ENCODE results near the gene DBNDD1.
A peak's percentile ranks its signal among the peaks of the same experiment; 100 is the strongest.
"Not testable (repeated sequence)": the region's sequence is repeated elsewhere in the genome, so short reads cannot be mapped to it uniquely, and the experiment has no call there.

Gene DBNDD1, protein sequence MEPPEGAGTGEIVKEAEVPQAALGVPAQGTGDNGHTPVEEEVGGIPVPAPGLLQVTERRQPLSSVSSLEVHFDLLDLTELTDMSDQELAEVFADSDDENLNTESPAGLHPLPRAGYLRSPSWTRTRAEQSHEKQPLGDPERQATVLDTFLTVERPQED

DNA sequence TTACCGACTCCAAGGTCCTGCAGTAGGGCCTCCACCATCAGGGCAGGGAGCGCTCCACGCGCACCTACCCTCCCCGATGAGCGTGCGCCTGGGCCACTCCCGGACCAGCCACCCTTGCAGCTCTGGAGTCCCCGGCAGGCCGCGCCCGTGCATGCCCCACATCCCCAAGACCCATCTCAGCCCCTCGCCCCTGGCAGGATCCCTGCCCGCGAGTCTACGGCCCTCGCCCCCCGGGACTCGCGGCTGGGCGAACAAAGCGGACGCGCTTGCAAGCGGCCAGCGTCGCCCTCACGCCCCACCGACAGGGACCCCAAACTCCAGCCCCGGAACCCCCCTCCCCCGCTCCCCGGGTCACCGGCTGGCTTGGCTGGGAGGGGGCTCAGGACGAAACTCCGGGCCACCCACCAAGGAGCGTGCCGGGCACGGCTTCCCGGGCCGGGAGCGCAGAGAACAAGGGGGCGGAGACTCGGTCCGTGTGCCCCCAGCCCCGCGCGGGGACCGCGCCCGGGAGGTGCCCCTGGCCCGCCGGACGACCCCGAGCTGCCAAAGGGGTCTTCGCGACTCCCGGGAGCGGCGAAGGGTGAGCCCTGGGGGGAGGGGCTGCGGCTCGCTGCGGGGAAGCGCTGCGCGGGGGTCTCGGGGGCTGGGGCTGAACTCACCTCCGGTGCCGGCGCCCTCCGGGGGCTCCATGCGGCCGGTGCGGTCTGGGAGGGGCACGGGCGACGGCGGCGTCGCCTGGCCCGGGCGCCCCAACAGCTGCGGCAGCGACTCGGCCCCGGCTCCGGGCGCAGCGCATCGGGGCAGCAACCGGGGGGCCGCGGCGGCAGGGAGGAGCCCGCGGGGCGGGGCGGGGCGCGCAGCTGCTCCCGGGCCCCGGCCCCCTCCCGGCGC, at the start of gene DBNDD1:
TSS of gene DBNDD1 (minus strand) at position 805 of the 891 bp plus-strand sequence. CDS start at position 690, 115 bp downstream.
- peak; percentile 58 for DNase-seq

DNA sequence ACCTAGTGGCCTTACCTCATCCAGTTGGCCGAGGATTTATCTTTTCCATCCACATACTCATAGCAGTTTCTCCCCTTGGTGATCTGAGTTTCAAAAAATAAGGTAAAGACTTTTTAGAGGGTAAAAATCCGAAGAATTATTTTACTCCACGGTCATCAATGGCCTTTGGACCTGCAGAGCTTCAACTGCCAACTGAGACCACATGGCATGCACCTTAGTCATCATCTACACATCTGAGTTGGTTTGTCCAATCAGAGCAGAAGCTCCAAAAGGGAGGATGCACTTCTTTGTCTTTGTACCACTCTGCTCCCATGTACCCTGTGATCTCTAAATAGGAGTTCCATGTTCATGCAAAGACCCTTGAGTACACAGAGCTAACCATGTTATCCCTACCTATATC, 42.2 kb upstream of the DBNDD1 start:
- DNase-seq, result no peak

DNA sequence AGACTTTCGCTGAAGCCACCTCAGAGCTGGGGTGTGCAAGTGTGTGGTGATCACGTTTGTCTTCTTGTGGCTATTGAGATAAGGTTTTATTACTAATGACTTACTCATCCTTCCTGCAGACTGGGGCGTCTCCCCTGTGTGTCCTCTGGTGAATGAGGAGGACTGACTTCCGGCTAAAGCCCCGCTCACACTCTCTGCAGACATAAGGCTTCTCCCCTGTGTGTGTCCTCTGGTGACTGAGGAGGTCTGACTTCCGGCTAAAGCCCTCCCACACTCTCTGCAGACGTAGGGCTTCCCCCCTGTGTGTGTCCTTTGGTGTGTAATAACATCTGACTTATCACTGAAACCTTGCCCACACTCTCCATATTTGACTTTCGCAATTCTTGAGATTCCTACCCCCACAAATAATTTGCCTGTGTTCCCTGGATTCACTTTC, 38.5 kb upstream of the DBNDD1 start:
- DNase-seq, result no peak

DNA sequence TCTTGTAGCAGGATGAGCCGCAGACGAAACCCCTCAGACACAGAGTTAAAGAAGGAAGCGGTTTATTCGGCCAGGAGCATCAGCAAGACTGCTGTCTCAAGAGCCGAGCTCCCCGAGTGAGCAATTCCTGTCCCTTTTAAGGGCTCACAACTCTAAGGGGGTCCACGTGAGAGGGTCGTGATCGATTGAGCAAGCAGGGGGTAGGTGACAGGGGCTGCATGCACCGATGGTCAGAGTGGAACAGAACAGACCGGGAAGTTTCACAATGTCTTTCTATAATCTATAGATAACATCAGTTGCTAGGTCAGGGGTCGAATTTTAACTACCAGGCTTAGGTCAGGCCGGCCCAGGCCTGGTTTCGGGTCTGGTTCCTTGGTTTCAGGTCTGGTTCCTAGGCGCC, 37.3 kb upstream of the DBNDD1 start:
- DNase-seq, result not testable (repeated sequence)

DNA sequence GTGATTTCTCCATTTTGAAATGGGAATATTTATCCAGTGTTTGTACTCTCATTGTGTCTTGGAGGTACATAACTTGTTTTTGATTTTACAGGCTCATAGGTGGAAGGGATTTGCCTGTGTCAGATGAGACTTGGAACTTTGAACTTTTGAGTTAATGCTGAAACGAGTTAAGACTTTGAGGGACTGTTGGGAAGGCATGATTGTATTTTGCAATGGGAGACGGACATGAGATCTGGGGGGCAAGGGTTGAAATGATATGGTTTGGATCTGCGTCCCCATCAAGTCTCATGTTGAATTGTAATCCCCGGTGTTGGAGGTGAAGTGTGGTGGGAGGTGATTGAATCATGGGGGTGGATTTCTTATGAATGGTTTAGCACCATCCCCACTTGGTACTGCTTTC, 36.1 kb upstream of the DBNDD1 start:
- DNase-seq, result no peak

DNA sequence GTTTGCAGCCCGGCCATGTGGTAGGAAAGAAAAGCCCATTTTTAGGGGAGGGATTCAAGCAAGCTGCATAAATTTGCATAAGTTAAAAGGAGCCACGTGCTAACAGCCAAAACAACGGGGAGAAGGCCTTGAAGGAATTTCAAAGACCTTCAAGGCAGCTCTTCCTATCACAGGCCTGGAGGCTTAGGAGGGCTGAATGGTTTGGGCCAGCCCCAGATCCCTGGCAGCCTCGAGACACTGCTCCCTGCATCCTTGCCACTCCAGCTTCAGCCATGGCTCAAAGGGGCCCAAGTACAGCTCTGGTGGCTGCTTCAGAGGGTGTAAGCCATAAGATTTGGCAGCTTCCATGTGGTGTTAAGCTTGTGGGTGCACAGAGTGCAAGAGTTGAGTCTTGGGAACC, 35.3 kb upstream of the DBNDD1 start:
- no peak for DNase-seq

DNA sequence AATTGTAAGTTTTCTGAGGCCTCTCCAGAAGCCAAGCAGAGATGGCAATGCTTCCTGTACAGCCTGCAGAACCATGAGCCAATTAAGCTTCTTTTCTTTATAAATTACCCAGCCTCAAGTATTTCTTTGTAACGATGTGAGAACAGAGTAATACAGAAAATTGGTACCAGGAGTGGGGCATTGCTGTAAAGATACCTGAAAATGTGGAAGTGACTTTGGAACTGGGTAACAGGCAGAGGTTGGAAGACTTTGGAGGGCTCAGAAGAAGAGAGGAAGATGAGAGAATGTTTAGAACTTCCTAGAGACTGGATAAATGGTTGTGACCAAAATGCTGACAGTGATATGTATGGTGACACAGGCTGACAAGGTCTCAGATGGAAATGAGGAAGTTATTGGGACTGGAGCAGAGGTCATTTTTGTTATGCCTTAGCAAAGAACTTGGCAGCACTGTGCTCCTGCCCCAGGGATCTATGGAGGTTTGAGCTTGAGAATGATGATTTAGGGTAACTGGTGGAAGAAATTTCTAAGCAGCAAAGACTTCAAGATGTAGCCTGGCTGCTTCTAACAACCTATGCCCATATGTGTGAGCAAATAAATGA, 34.7 kb upstream of the DBNDD1 start:
- DNase-seq, result no peak

DNA sequence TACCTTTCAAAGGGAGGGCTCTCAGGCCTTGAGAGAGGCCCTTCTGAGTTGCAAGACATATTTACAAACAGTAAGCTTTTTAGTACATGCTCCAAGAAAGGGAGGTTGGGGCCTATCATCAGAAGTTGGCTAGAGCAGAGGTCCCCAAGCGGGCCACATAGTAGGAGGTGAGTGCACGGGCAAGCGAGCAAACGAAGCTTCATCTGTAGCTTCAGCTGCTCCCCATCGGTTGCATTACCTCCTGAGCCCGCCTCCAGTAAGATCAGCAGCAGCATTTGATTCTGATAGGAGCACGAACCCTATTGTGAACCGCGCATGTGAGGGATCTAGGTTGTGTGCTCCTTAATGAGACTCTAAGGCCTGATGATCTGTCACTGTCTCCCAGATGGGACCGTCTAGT, 31.7 kb upstream of the DBNDD1 start:
- DNase-seq, result no peak

DNA sequence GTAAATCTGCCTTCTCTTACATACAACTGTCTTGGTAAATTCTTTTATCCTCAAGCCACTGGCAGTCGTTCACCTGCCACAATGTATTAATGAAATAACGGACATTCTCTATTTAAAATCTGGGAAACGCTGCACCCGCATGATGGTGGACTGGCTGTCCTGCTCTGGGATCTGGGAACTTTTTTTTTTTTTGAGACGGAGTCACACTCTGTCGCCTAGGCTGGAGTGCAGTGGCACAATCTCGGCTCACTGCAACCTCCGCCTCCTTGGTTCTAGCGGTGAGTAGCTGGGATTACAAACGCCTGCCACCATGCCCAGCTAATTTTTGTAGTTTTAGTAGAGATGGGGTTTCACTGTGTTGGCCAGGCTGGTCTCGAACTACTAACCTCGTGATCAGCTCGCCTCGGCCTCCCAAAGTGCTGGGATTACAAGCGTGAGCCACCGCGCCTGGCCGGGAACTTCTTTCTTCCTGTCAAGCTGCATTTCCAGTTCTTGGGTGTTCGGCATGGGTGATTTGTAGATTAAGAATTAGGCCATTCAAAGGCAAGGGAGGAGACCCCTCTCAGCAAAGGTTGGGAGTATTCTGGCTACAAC, 29.6 kb upstream of the DBNDD1 start:
- no peak for DNase-seq

DNA sequence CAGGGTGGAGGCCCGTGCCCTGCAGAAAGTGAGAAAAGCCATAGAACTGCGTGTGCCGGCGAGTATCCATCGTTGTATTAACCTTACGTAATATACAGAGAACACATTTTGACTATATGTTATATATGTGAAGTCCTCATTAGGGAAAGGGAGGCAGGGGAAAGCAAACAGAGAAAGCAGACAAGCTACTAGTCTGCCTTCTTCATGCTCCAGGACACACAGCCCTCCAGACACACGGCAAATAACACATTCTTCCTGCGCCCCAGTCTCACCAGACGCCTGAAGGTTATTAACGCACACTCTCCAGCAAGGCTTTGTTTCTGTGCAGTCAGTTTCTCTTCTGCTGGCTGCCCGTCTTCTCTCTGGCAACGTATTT, 29.1 kb upstream of the DBNDD1 start:
- DNase-seq, result peak; percentile 44

DNA sequence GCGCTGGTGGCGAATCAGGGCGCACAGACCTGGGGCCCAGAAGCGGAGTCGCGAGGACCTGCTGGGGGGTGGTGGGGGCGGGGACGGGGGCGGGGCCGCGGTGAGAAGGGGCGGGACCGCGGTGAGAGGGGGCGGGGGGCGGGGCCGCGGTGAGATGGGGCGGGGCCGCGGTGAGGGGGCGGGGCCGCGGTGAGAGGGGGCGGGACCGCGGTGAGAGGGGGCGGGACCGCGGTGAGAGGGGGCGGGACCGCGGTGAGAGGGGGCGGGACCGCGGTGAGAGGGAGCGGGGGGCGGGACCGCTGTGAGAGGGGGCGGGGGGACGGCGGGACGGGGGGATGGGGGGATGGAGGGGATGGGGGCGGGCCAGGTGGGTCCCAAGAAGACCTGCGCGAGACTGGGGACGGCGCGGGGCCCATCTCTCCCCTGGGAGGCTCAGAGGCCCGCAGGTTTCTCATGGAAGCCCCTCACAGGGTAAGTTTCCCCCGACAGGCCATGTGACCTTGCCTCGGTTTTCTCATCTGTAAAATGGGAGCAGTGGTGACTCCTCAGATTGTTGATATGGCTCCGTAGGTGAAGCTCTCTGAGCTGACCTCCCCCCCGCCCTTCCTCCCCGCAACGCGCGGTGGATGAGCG, 28.6 kb upstream of the DBNDD1 start:
- no peak for DNase-seq

DNA sequence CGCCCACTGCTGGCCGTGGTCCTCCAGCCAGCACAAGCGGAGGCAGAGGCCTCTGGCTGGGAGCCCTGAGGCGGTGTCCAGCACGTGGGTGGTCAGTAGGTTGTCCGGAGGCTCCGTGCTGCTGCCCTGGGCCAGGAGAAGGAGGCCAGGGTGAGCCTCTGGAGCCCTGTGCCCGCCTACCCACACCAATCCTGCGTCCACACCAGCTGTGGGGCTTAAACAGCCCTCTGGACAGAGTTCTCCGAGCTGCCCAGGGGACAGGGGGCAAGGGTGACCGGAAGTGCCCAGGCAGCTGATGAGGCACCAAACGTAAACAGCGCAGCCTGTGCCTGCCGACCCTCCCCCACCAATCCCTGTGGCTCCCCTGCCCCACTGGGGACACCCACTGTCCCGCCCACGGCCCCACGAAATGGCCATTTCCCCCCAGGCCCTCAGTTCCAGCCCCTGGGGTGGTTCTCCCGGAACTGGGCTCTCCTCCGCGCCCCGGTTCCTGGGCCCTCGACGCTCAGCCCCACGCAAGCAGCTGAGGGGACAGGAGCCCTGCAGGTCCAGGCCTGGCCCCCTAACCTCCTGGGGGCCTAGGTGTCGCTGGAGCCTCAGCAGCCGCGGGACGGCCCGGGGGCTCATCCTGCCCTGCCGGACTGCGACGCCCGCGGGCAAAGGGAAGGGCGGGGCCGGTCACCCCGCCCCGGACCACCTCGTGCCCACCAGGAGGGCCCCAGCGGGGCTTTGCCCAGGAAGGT, 27.9 kb upstream of the DBNDD1 start:
- peak; percentile 72 for DNase-seq

DNA sequence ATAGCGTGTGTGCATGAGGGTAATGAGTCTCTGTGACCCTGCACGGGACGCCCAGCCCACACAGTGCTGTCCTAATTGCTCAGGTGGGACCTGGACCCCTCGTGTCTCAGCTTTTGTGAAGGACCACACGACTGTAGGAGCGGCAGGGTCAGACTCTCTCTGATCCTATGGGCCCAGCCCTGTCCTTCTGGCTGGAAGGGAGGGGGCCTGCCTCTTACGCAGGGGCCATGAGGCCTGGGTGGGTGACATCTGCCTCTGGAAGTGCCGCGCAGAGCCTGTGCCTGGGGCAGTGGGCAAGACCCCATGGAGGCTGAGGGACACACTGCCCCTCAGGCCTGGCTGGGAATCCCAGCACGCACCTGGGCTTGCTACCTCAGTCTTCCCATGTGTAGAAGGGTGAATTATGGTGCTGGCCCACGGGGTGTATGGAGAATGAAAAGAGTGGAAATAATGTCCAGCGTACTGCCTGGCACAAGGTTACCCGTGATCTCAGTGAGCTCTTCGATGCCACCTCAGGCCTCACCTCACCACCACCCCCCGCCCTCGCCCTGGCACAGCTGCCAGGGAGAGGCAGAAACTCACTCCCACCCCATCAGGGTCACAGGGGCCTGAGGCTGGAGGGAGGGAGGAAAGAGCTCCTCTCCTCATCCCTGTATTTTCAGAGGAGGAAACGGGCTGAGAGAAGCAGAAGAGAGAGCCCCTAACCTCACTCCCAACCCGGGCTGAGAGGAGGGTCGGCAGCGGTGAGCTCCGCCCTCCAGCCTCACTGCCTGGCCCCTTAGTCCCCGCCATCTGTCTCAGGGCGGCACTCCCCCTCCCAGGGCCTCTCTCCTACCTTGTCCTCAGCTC, 27.1 kb upstream of the DBNDD1 start:
- no peak for DNase-seq

DNA sequence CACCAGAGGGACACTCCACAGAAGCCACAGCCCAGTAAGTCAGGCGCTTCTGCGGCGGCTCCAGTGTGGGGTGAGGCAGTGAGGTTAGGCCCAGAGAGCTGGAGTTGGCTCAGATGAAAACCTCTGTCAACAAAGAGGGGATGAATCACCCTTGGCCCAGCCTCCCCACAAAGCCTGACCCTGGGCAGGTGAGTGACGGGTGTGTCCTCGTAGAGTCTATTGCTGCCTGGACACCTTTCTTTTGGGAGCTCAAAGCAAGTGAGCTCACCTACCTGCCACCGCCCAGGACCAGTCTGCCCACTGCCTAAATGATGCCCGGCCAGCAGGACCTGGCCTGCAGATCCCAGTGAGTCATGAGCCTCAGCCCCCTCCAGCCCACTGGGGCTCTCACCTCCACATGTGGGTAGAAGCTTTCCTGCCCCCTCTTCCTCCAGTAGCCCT, 24.9 kb upstream of the DBNDD1 start:
- peak; percentile 91 for DNase-seq

DNA sequence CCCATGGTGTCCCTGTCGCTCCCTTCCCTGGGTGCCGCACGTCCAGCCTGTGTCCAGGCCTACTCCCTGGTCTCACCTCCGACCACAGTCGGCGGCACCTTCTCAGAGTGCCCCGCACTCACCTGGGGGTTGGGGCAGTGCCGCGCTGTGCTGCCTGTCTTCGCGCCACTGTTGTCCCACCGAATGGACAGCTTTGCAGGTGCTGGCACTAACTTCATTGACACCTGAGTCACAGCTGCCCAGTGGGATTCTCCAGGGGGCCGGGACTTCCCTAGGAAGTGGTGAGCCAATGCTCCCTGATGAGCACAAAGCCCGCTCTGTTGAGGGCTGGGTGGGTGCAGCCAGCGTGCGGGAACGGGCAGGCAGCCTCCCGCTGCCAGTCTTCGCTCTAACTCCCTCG, 24.3 kb upstream of the DBNDD1 start:
- no peak for DNase-seq

DNA sequence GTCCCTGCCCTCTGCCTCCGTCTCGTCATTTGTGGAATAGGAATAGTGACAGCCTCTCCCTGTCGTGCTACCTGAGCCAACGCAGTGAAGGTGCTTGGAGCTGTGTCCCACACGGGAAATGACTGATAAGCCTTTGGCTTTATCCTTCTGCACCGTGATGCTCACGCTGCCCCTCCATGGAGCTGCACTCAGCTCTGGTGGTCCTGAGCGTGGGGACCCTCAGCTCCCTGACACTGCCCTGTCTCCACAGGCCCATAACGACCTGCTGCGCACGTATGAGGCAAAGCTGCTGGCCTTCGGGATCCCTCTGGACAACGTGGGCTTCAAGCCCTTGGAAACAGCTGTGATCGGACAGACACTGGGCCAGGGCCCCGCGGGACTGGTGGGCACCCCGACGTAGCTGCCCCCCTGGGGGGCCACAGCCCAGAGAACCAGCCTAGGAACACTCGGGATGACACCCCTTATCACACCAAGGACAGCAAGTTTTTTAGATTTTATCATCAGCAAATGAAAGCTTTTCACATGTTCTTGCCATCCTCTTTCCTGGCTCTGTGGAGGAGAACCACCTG, 23.8 kb upstream of the DBNDD1 start:
- no peak for DNase-seq

DNA sequence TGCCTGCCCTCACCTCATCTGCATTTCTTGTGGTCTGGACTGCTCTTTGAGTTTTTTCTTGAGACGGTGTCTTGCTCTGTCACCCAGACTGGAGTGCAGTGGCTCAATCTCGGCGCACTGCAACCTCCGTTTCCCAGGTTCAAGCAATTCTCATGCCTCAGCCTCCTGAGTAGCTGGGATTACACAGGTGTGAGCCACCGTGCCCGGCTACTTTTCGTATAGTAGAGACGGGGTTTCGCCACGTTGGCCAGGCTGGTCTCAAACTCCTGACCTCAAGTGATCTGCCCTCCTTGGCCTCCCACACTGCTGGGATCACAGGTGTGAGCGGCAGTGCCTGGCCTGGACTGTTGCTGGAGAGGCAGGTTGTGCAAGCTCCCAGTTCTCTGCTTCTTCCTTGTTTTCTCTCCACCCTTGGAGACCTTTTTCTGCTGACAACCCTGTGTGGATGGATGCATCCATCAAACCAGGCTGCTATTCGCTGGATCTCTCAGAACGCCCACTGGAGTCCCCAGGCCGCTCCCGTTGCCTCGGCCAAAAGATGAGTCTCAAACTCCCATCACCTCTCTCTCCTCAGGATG, 22.7 kb upstream of the DBNDD1 start:
- DNase-seq, result no peak

DNA sequence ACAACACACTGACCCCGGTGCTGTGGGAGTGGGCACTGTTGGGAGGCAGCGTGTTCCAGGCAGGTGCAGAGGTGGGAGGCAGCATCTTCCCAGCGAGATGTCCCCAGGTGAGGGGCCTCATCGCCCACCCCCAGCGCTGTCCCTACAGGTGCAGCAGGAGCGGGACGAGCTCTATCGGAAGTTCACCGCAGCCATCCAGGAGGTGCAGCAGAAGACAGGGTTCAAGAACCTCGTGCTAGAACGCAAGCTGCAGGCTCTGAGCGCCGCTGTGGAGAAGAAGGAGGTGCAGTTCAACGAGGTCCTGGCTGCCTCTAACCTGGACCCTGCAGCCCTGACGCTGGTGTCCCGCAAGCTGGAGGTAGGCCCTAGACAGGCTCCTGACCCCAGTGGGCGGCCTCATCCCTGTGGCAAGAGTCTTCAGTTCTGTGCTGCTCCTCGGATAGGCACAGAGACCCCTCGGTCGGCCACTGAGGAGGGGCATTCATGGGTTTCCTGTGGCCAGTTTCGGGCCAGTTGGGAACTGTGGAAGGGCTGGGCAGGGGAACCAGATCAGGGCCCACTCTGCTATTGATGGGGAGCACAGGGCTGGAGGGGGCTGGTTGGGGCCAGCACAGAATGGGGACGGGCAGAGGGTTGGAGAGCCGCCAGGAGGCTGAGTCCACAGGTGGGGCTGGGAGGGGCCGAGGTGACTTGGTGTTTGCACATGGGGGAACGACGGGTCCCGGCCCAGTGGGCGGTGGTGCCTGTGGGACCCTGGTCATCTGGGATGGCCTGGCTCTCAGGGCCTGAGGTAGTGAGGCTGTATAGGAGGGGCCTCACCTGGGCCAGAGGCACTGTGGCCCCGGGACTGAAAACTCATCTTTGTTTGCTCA, 21.1 kb upstream of the DBNDD1 start:
- no peak for DNase-seq

DNA sequence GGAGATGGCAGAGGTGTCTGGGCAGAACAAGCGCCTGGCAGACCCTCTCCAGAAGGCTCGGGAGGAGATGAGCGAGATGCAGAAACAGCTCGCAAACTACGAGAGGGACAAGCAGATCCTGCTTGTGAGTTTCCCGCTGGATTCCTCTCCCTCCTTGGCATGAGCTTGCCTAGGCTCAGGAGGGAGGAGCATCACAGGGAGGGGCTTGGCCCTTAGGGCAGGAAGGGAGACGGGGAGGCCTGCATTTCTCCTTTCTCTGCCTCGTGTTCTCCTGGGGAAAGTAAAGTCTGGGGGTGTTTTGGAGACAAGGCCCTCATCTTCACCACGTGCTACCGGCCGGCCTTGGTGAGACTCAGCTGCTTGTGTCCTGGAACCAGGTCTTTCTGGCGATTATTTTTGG, 18.0 kb upstream of the DBNDD1 start:
- no peak for DNase-seq

DNA sequence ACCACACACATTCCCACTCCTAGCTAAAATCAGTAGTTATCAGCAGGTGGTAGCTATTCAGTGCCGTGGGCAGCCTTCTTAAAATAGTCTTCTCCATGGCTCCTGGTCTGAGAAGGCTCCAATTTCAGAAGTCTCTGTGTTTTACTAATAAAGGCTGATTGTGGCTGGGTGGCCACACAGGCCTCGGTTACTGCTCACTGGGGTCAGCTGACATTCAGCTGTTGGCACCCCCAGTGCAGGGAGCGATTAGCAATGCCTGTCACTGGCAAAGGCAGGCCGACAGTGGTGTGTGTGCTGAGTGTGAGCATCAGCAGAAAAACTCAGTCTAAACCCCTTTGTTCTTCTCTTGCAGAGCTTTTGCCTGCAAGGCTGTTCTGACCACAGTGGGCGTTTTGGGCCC, 16.6 kb upstream of the DBNDD1 start:
- DNase-seq, result no peak

Data from DMS53 (cell line).